ENCODE measurements around the gene SLC38A8.

Gene SLC38A8

DNA sequence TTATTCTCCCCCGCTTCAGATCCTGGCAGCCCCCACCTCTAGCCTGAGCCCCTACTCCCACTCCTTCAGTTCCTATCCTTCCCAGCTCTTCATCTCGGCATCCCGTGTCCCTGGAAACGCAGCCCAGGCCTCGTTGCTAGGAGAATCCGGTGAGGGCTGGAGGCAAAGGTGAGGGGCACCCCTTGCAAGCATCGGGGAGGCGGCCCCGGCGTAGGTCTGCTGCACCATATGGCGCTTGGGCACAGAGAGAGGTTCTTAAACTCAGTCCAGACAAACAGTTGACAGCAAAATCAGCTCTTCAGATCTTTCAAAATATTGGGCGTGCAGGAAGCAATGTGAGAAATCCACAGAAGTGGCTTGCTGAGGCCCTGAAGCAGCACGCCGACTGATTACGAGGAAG lies 15.0 kb downstream of the SLC38A8 start:
- DNase-seq, result peak; percentile 33

DNA sequence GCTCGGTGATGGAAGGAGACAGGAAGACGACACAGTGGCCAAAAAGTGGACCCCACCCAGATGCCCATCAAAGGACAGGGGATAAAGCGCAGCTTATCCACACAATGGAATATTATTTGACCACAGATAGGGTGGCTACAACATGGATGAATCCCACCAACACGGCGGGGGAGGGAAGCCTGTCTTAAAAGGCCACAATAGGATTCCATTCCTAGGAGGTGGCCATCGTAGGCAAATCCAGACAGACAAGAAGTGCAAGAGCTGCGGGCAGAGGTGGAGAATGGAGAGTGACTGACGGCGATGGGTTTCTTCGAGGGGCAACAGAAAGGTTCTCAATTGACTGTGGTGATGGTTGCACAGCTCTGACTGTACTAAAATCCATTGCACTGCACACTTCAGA lies 16.0 kb downstream of the SLC38A8 start:
- no peak for DNase-seq

DNA sequence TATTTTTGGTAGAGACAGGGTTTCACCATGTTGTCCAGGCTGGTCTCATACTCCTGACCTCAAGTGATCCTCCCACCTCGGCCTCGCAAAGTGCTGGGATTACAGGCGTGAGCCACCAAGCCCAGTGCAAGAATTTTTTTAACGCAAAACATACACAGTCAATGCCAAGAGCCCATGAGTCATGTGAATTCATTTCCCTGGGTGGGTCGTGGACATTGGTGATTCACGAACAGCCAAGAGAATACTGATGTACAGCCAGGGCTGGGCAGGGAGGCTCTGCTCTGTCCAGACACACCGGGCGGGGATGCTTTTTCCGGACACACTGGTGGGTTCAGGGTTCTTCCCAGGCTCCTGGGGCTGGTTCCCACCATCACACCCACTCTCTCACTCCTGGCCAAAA lies 17.7 kb downstream of the SLC38A8 start:
- DNase-seq, result no peak

DNA sequence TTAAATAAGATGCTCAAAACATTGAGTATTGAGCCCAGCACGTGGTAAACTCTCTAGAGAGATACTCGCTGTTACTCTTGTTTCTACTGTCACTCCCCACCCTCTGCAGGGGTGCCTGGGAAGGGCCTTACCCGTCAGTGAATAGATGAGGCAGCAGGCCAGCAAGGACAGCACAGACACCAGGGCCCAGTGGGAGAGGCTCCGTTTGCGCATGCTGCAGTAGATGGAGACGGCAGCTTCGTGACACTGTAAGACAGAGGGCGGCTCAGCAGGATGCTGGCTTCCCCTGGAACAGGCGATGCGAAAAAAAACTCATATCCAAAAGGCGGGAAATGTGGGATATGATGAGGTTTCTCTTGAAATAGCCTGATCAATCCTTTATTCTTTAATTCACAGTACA lies 20.0 kb downstream of the SLC38A8 start:
- DNase-seq, result peak; percentile 44

DNA sequence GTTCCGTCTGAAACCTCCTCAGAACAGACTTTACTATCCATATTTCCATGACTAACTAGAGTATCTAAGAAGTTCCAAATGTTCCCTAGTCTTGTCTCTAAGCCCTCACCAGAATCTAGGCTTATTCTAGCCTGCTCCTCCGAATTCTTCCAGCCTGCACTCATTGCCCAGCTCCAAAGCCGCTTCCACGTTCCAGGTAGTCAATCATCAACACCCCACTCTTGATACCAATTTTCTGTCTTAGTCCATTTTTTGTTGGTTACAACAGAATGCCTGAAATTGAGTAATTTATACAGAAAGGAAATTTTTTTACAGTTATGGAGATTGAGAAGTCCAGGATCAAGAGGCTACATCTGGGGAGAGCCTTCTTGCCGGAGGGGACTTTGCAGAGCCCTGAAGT lies 21.1 kb downstream of the SLC38A8 start:
- no peak for DNase-seq

DNA sequence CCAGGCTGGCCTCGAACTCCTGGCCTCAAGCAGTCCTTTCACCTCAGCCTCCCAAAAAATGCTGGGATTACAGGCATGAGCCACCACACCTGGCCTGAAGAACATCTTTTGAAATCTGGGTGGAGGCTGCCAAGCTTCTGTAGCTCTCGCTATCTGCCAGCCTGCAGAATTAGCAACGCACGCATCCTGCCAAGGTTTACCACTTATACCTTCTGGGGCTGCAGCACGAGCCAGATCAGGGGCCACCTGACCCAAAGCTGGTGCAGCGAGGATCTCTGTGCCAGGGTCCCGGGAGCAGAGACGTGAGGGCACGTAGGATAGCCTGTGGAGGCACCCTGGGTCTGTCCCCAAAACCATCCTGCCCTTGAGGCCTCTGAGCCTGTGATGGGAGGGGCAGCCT lies 22.2 kb downstream of the SLC38A8 start:
- DNase-seq, result no peak

DNA sequence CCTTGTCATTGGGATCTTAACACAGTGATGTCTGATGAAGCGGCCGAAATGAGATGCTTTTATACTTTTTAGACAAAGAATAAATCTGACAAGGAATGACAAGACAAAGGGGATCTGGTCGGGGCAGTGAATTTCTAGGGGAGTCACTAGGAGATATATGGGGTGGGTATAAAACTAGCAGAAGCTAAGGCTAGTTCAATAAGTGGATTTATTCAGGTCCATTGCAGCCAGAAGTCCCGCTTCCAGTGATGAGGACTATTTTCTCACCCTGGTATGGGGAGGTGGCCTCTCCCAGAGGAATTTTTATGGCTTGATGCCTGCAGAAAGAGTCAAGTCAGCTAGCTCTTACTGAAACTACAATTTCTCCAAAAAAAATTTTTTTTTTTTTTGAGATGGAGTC lies 23.9 kb downstream of the SLC38A8 start:
- DNase-seq, result no peak

DNA sequence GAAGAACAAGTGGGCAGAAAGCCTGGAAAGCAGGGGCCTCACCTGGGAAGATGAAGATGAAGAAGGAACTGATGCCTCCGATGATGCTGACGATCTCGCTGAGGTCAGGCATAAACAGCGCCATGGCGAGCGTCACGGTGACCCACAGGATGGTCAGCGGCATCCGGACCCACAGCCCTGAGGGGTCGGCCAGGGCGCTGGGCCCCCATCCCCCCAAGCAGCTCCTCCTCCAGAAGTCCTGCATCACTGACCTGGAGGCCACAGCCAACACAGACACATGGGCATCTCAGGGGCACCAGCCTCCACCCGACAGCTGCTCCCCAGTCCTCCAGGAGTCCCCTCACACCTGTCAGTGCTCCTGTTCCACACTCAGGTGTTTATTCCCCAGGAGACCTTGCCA lies 26.1 kb downstream of the SLC38A8 start:
- DNase-seq, result no peak

DNA sequence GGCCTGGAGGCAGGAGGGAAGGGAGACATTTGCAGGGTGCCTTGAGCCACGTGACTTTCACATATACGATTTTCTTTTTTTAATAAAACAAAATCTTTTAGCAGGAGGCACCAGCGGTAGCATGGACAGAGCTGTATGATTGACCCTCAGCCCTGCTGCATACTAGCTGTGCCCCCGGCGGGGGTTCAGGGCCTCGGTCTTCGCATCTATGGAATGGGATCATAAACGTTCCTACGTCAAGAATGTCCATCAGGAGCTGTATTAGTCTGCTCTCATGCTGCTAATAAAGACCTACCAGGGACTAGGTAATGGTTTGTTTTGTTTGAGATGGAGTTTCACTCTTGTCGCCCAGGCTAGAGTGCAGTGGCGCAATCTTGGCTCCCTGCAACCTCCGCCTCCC lies 27.2 kb downstream of the SLC38A8 start:
- no peak for DNase-seq

DNA sequence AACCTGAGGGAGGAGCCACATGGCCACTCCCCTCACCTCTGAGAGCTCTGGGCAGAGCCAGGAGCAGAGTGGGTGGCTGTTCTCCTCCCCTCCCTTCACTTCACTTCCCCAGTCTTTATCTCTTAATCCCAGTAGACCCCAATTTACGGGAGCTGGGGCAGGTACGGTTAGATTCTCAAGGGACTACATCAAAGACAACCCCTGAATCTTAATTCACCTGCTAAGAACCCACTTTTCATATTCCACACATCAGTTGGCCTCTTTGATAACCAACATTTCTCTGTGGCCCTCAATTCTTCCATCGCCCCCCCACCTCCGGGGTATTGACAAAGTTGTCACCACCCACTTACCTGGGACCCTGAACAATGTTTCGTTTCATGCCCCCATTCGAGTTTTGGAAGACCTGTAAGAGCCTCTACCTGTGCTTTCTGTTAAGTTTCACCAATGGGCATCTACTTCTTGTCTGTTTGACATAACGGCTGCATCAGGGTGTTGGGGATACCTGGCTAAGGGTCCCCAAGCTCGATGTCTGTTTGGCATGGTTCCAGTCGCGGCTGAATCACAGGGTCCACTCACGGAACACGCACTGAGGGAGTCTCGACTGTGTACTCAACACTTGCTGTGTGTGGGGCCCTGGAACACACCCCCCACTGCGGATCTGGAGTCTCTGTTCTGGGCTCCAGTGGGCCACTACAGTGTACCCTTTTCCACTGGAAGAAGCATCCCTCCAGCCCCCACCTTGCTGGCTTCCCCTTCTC lies 27.8 kb downstream of the SLC38A8 start:
- no peak for DNase-seq

DNA sequence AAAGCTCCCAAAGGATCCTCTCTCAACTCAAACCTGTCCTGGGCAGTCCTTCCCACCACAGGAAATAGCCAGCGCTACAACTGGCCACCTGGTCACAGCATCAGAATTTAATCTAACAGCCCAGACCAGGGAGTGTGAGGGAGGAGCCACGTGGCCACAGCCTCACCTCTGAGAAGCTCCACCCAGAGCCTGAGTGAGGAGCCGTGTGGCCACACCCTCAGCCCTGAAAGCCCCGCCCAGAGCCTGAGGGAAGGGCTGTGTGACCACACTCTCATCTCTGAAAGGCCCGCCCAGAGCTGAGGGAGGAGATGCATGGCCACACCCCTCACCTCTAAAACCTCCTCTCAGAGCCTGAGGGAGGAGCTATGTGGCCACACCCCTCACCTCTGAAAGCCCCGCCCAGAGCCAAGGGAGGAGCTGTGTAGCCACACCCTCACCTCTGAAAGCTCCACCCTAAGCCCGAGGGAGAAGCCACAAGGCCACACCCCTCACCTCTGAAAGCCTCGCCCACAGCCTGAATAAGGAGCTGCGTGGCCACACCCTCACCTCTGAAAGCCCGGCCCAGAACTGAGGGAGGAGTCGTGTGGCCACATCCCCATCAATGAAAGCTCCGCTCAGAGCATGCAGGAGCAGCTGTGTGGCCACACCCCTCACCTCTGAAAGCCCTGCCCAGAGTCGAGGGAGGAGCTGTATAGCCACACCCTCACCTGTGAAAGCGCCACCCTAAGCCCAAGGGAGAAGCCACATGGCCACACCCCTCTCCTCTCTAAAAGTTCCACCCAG lies 28.6 kb downstream of the SLC38A8 start:
- DNase-seq, result peak; percentile 54

DNA sequence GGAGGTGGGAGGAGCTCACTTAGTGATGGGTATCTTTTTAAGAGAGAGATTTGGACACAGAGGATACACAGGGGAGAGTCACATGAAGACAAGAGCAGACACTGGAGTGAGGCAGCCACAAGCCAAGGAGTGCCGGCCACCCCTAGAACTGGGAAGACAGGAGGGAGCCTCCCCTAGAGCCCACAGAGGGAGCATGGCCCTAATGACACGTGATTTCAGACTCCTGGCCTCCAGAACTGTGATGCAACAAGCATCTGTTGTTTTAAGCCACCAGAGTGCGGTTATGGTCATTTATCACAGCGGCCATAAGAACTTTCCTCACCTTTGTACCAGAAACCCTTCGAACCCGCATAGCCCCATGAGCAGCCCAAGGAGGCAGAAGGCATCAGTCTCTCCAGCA lies 33.3 kb downstream of the SLC38A8 start:
- no peak for DNase-seq

DNA sequence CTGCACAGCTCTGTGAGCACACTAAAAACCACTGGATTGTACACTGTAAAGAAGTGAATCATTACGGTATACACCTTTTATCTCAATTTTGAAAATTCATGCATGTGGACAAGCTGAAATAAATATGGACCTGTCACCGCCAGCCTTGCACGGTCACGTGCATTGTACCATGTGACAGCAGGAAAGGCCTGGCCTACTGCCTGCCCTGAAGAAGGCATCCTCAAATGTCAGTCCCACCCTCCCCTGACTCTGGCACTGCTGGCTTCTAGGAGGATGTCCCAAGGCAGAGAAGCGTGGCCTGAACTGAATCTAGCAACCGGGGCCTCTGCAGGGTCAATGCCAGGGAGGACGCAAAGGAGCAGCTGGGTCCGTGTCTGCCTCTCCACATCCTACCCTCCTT lies 34.6 kb downstream of the SLC38A8 start:
- DNase-seq, result peak; percentile 21

DNA sequence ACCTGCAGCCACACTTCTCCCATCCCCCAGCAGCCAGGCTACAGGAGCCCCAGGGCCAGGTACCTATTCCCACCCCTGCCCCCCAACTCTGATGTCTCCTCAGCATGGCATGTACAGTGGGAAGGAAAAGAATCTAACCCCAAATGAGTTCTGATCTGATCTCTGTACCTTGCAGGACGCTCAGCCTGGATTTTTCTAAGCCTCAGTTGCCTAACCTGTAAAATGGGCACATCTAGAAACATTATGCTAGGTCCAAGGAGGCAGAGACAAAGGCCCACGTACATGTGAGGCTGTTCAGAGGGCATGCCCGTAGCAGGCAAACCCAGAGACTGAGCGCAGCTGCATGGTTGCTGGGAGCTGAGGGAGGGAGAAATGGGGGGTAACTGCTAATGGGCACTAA lies 35.1 kb downstream of the SLC38A8 start:
- no peak for DNase-seq

DNA sequence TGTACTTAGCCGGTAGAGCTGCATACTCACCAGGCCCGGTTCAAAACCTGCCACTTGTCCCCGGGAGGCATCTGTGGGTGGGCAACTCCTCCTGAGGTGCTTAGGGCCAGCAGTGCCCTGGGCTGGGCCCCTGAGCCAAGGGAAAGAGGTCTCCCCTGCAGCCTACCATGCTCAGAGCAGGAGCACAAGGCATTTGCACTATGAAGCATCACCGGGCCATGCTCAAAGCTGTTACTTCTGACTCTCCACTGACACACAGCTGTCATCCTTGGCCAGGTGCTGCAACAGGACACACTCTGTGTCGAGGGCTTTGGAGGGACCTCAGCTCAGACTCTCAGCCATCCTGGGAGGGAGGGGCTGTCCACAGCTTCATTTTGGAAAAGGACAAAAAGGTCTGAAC lies 37.2 kb downstream of the SLC38A8 start:
- DNase-seq, result no peak

DNA sequence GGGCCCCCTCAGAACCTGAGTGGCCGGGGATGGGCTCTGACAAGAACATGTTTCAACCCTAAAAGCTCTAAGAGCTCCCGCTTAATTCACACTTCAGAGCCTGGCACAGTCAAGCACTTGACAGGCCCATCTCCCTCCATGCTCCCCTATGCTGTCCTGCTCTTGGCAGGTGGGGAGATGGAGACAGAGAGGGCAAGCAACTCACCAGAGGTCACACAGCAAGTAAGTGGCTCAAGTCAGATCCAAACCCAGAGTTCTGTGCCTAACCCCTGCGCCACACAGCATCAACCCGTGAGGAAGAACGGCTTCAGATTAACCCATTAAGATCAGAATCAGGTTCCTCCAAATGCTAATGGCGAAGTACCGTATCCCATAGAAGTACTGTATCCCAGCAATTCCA lies 38.2 kb downstream of the SLC38A8 start:
- no peak for DNase-seq

DNA sequence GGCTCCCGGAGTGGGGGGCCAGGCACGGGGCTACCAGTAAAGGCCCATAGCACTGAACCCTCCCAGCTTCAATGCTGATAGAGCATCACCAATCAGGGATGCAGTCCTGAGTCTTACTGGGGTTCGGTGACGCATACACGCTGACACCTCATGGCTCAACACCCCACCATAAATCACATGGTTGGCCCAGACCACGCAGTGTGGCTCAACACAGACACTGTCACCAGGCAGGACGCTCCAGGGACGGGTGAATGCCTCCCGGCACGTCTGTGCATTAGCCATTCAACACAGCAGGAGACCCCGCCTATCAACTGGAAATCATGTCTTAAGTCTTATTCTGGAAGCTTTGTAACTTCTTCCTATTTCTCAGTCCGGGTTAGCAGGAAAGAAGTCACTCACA lies 39.6 kb downstream of the SLC38A8 start:
- no peak for DNase-seq

DNA sequence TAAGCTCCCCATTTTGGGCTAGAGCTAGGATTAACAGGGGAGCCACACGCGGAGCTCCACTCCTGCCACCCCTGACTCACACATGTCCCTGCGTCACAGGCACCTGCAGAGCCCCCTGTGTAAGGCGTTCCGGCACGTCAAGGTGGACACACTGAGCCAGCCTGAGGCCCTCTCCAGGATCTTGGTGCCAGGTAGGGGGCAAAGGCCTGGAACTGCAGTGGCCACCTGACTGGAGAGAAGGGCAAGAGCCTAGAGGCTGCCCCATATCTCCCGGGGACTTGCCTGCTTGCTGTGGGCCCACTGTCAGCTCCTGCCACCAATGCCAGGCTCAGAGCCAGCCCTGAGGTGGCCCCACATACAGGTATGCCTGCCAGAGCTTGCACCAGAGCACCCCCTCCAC lies 40.9 kb downstream of the SLC38A8 start:
- no peak for DNase-seq

DNA sequence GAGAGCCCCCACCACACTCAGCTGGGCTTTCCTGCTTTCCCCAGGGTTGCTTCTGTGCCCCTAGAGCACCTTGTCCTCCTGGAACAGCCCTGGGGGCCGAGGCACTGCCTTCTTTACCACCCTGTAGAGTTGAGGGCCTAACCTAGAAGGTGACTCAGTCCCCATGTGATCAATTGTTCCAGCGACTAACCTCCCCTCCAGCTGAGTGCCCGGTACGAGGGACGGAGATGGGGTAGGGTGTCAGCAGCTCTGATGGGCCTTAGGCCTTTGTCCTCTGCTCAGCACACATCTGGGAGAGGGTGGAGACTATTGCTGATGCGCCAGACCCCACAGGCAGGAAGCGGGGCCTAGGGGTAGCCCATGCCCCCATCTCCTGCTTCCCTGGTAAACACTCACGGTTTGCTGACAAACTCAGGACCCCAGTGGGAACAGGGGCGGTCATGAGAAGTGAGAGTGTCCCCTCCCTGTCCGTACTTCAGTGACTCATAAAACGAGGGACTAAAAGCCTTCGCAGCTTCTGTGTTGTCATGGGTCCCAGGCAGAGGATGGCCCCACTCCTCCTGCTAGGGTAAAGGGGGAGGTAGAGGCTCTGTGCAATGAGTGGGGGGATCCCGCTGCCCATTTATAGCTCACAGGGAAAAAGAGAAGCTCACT lies 41.5 kb downstream of the SLC38A8 start:
- DNase-seq, result no peak

DNA sequence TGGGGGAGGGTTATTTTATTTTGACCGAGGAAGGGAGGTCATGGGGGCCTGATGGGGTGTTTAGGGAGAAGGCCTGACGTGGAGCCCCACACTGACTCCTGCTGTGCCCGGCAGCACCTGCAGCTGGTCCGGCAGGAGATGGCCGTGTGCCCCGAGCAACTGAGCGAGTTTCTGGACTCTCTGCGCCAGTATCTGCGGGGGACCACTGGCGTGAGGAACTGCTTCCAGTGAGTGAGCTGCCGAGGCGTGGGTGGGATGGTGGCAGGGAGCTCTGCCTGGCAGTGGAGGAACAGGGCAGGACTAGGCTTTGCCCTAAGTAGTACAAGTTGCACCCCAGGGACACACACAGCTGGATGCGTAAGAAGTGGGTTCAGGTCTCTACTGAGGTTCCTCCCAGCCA lies 44.5 kb downstream of the SLC38A8 start:
- no peak for DNase-seq

DNA sequence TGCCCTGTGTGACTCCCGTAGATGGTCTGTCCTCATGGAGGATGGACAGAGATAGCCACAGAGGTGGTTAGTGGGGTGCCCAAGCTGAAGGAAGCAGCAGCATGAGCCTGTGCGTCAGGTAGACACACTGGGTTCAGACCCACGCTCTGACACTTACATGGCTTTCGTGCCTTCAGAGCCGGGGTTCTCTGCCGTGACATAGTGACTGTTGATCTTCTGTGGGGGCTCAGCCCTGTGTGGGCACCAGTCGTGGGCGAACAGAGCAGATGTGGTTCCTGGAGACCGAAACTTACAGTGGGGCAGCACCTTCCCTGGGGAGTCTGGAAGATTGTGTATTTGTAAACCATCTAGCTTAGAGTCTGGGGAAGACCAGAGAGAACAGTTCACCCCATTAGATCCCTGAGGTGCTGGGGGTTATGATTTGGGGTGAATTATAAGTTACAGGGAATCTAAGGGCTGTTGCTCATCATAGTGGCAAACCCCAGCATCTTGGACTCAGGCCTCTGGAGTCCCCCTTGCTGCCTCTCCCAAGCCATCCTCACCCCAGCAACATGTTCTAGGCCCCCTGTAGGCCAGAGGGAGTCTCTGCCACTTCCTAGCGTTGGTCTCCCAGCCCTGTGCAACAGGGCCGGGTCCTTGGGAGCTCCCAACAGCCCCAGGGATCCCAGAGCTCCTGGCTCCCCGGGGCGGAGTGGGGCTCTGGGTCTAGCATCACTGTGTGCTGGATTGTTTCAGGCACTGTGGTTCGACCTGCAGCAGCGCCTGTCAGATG lies 45.9 kb downstream of the SLC38A8 start:
- DNase-seq, result no peak

DNA sequence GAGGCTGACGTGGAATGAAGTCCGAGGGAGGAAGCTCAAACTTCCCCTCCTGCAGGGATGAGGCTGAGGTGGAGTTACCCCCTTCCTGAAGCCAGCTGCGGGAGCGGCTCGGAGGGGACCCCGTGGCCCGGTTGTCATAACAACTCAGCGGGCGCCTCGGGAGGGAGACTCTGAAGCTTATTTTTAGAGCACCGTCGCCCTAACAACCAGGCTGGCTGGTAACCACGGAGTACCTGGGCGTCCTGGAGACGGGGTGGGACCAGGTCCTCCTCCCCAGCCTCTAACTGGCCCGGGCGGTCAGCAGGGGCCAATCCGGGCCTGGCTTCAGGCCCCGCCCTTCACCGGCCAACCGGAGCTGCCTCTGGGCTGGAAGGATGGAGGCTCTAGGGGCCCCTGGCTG lies 46.8 kb downstream of the SLC38A8 start:
- DNase-seq, result peak; percentile 80

DNA sequence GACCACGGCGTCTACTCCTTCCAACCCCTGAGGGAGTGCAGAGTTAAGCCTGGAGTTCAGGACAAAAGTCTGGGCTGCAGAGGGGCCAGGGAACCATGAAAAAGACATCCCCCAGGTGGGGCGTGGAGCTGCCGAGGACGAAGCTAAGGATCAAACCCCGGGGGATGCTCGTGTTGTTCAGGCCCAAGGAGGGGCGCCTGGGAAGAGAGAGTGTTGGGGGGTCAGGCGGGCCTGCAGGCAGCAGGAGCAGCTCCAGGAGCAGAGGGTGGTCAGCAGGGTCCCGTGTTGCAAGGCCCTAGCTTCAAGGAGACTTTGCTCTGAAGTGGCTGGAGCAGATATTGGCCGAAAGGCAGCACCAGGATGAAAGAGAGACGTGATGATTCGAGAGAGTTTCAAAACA lies 47.9 kb downstream of the SLC38A8 start:
- no peak for DNase-seq

Measured in retina (tissue), 1 donor.